ENCODE results near the gene CXCL12.

The CXCL12 gene

DNA sequence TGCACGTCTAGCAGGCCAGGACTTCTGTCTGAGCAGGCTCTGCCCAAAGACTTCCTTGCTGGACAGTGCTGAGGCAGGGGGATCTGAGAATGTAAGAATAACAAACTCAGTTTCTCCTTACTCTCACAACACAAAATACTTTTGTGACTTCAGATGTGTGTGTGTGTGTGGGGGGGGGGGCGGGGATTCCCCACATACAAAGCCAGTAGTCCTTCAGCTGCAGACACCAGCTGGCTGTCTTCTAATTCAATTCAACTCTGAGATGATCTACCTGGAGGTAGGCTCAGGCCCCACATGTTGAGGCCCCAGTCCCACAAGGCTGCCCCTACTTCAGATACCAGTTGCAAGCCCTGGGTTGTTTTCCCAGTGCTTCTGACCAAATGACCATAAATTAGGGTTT, 4.7 kb upstream of the CXCL12 start (continued):
- no peak for TF ChIP-seq ZNF70 (CRISPR knock-in tag; IDR thresholded peaks at IDR 0.05)

GRCh38 chr10:44389150-44389549, 4.3 kb upstream of the CXCL12 start:
- ATAC-seq: no peak
- TF ChIP-seq, protein P1, sequence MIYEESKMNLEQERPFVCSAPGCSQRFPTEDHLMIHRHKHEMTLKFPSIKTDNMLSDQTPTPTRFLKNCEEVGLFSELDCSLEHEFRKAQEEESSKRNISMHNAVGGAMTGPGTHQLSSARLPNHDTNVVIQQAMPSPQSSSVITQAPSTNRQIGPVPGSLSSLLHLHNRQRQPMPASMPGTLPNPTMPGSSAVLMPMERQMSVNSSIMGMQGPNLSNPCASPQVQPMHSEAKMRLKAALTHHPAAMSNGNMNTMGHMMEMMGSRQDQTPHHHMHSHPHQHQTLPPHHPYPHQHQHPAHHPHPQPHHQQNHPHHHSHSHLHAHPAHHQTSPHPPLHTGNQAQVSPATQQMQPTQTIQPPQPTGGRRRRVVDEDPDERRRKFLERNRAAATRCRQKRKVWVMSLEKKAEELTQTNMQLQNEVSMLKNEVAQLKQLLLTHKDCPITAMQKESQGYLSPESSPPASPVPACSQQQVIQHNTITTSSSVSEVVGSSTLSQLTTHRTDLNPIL (CRISPR knock-in tag; IDR thresholded peaks at IDR 0.05; ENCODE audit: low read depth): no peak
- TF ChIP-seq ESRRG (CRISPR knock-in tag; IDR thresholded peaks at IDR 0.05) (no peak), POU6F1 (CRISPR knock-in tag; IDR thresholded peaks at IDR 0.05; ENCODE audit: borderline replicate concordance, low read depth) (no peak), ZC3H10 (CRISPR knock-in tag; IDR thresholded peaks at IDR 0.05) (no peak), ARNTL (CRISPR knock-in tag; IDR thresholded peaks at IDR 0.05; ENCODE audit: borderline replicate concordance, low read depth) (no peak), BACH2 (CRISPR knock-in tag; IDR thresholded peaks at IDR 0.05; ENCODE audit: borderline replicate concordance) (no peak), SNAI2 (CRISPR knock-in tag; IDR thresholded peaks at IDR 0.05) (no peak), RARB (CRISPR knock-in tag; IDR thresholded peaks at IDR 0.05) (no peak), ZNF8 (CRISPR knock-in tag; IDR thresholded peaks at IDR 0.05) (no peak), GLIS3 (CRISPR knock-in tag; IDR thresholded peaks at IDR 0.05) (no peak), TSHZ2 (CRISPR knock-in tag; IDR thresholded peaks at IDR 0.05) (no peak), TCF4 (CRISPR knock-in tag; IDR thresholded peaks at IDR 0.05; ENCODE audit: borderline replicate concordance) (no peak), TOX (CRISPR knock-in tag; IDR thresholded peaks at IDR 0.05; ENCODE audit: borderline replicate concordance) (no peak), PATZ1 (CRISPR knock-in tag; IDR thresholded peaks at IDR 0.05; ENCODE audit: borderline replicate concordance) (no peak), OSR1 (CRISPR knock-in tag; IDR thresholded peaks at IDR 0.05) (no peak), ZNF565 (CRISPR knock-in tag; conservative IDR thresholded peaks at IDR 0.05; ENCODE audit: low read depth) (no peak), PPARA (CRISPR knock-in tag; IDR thresholded peaks at IDR 0.05; ENCODE audit: borderline replicate concordance) (no peak)

GRCh38 chr10:44388641-44389040, 3.7 kb upstream of the CXCL12 start:
- ATAC-seq: no peak
- TF ChIP-seq ZC3H10 (CRISPR knock-in tag; IDR thresholded peaks at IDR 0.05): no peak
- no peak for TF ChIP-seq ARNTL (CRISPR knock-in tag; IDR thresholded peaks at IDR 0.05; ENCODE audit: borderline replicate concordance, low read depth)
- TF ChIP-seq CSRNP3 (CRISPR knock-in tag; IDR thresholded peaks at IDR 0.05): no peak
- TF ChIP-seq CSDC2 (CRISPR knock-in tag; IDR thresholded peaks at IDR 0.05): no peak
- TF ChIP-seq SNAI2 (CRISPR knock-in tag; IDR thresholded peaks at IDR 0.05): no peak

- ATAC-seq: no peak
- no peak for TF ChIP-seq SNAI2 (CRISPR knock-in tag; IDR thresholded peaks at IDR 0.05)
- no peak for TF ChIP-seq ZFP3 (CRISPR knock-in tag; IDR thresholded peaks at IDR 0.05)
- TF ChIP-seq, protein P1 (CRISPR knock-in tag; IDR thresholded peaks at IDR 0.05; ENCODE audit: low read depth): no peak
- no peak for TF ChIP-seq RARB (CRISPR knock-in tag; IDR thresholded peaks at IDR 0.05)
- no peak for TF ChIP-seq ISL1 (CRISPR knock-in tag; IDR thresholded peaks at IDR 0.05)
- TF ChIP-seq TCF4 (CRISPR knock-in tag; IDR thresholded peaks at IDR 0.05; ENCODE audit: borderline replicate concordance): no peak
- TF ChIP-seq OSR1 (CRISPR knock-in tag; IDR thresholded peaks at IDR 0.05): no peak
These were observed 3.0 kb upstream of the CXCL12 start for GRCh38 chr10:44387853-44388251.
